Ramos (cell line): ENCODE results near the gene HLCS.

Source experiments
- in situ Hi-C: fragments of 300-500 bp; cut with MboI; formaldehyde crosslinking; loops from one replicate; pipeline ENCODE4 v1.14.3; 2022; ENCODE audit warnings: low sequenced_read_pairs; ENCODE audit not compliant: unreplicated experiment

The HLCS gene

GRCh38 chr21:36890086-36890485 is 76.4 kb downstream of the HLCS start:
- in situ Hi-C loops = no loop called here

DNA sequence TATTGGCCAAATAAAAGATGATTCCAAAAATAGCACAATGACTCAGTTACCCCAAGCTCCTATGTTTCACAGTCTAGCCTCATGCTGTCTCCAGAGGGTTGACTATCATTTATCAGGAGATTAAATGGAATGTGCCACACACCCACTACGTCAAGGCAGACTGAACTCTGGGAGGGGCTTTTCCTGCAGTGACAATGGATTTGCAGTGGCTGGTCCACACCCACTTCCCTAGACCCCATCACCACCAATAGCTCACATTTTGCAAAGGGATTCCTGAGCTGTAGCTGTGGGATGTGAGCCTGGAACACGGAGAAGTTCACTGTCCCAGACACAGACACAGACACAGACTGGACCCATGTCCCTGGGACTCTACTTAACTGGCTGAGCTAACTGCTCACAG is 77.1 kb downstream of the HLCS start:
- in situ Hi-C loops = no loop called here

DNA sequence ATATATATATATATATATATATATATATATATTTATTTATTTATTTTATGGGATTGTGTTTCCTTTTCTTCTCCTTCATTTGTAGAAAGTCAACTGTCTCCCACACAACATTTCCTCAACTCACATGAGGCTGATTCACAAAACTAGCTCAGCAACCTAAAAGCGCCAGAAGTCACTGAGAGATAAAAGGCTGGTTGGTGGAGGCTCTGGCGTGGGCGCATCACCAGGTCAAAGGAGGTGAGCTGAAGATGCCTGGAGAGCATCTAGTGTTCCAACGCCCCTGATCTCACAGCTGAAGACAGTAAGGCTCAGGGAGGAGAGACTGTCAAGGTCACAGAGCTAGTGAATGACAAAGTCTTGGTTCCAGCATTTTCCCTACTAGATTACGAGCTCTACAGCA is 78.0 kb downstream of the HLCS start:
- in situ Hi-C loops = no loop called here

- in situ Hi-C loops = no loop called here
Measured at GRCh38 chr21:36887963-36888362, 78.5 kb downstream of the HLCS start.

DNA sequence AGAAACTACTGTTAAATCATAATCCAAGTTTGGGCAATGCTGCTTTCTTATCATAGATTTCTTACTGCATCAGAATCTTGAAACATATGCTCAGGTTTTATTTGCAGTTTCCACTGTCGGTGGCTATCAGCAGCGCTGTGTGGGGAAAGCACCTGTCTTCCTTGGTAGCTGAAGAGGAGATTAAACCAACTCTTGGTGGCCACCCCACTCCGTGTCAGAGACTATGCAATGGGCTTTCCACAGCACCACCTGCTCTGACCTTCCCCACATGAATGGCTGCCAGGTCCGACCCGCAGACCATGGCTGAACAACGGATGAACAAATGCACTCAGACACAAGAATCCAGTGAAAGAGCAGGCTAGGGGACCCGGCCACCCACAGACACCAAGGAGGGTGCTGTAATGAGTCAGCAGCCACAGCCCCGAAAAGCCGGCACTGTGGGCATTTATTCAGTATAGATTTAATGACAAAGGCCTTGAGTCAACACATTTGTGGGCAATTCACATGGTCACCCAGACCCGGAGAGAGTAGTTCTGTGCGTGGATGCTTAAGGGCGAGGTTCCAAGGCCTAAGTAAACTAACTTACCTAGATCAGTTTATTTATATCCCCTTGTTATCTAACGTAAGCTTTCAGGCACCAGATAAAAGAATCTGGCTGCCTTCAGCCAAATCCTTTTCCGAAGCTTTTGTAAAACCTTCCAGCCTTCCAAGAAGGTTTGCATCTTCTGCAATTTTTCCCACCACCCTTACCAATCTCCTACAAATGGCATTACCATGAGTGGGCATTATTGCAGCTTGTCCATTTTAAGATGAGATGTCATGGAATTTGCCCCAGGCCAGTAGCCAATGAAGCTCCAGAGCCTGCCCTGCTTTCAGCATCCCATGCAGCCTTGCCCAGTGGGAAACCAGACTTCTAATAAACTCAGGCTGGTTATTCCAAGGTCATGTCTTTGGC is 82.7 kb downstream of the HLCS start:
- in situ Hi-C loops = no loop called here

DNA sequence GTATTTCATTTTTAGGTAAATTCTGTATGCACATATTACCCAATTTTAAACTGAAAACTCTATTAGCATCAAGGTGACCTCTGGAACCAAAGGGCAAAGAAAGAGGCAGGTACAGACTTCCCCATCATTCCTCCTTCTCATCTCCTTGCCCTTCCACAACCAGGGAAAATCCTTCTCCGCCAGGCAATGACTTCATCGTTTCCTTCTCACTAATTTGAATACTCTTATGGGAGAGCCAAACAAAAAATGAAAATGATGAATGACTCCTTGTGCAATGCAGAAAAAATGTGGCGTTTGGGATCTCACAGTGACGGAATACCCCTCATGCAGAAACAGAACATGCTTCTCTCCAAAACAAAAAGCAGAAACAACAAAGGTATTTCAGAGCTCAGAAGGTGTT is 83.7 kb downstream of the HLCS start:
- in situ Hi-C loops = no loop called here

- in situ Hi-C loops = no loop called here
Measured at GRCh38 chr21:36881228-36881627, 85.2 kb downstream of the HLCS start.

DNA sequence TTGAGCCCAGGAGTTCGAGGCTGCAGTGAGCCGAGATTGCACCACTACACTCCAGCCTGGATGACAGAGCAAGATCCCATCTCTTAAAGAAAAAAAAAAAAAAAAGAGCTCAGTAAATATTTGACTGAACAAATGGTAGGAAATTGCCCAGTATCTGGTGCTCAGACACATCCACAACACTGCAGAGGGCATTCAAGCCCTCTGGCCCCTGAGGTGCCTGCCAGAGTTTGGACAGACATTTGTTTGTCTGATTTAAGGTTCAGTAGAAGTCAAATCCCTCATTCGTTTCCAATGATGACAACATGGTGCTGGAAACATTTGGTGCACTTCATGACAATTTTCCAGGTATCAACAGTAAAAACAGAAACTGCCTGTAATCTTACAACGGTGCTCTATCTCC is 86.6 kb downstream of the HLCS start:
- in situ Hi-C loops = no loop called here

DNA sequence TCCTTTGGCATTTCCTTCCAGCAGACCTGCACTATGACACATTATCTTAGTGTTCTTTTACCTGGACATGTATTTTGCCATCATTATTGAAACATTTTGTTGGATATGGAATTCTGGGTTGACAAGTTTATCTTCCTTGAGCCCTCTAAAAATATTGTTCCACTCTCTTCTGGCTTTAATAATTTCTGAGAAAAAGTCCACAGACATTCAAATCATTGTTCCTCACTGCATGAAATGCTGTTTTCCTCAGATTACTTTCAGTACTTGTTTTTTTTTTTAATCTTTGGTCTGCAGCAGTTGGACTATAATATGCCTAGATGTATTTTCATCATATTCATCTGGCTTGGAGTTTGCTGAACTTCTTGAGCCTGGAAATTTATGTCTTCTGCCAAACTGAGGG is 88.7 kb downstream of the HLCS start:
- in situ Hi-C loops = no loop called here

GRCh38 chr21:36874665-36875064 is 91.8 kb downstream of the HLCS start:
- in situ Hi-C loops = no loop called here

GRCh38 chr21:36873513-36873912 is 93.0 kb downstream of the HLCS start:
- in situ Hi-C loops = no loop called here

DNA sequence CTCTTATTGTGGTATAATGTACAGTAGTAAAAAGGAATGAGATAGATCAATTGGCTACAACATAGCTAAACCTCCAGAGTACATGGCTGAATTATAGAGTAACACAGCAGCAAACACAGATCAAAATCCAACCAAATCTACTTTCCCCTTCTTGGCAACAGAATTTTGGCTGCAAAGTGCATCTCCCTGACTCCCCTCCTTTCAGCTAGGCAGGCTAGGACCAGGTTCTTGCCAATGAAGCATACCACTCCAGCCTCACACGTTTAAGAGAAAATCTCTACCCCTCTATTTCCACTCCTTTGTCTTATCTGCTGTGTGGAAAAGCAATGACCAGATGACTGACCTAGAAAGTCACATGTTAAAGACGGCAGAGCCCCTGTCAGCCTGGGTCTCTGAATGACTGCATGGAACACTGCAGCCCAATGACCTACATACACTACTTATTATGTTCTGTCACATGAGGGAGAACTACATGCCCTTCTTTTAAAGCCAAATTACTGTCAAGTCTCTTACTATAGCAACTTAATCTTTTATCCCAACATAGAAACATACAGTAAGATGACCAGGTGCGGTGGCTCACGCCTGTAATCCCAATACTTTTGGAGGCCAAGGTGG is 99.1 kb downstream of the HLCS start:
- in situ Hi-C loops = no loop called here

- in situ Hi-C loops = no loop called here
Measured at GRCh38 chr21:36866419-36866818, 100.0 kb downstream of the HLCS start.

- in situ Hi-C loops = no loop called here
Measured at GRCh38 chr21:36864974-36865373, 101.5 kb downstream of the HLCS start.

- in situ Hi-C loops = no loop called here
Measured at GRCh38 chr21:36863260-36863659, 103.2 kb downstream of the HLCS start.

GRCh38 chr21:36861595-36862323 is 104.7 kb downstream of the HLCS start:
- in situ Hi-C loops = no loop called here

DNA sequence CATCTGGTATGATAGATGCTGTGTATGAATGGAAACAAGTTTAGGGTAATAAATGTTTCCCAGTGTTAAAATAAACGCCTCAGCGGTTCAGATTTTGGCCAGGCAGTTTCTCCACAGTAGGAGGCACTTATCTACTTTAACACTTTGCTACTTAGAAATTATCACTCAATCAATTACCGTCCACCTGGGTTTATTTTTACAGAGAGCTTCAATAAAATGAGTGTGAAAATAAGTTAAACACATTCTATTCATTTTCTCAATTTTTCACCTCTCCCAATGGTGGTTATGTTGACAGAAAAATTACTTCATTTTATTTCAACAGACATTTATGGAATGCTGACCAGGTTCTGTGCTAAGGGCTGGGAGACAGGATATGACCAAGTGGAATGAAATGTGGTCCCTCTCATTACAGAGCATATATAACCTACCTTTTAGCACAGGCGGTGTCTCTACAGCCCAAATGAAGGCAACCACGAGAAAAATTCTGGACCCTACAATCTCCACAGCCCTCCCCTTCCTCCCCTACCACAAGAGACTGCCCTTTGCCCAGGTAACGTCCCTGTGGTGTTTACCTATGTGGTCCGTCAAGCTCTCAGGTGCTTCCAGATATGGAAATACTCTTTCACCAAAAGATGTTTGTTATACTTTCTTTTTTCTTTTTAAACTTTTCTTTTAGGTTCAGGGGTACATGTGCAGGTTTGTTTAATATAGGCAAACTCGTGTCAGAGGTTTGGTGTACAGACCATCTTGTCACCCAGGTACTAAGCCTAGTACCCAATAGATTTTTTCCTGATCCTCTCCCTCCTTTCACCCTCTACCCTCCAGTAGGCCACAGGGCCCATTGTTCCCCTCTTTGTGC is 105.5 kb downstream of the HLCS start:
- in situ Hi-C loops = no loop called here

- in situ Hi-C loops = no loop called here
Measured at GRCh38 chr21:36859744-36860501, 106.5 kb downstream of the HLCS start.

- in situ Hi-C loops = no loop called here
Measured at GRCh38 chr21:36858320-36858957, 108.0 kb downstream of the HLCS start.
